ENCODE results near the gene PGA5.

Gene PGA5

DNA sequence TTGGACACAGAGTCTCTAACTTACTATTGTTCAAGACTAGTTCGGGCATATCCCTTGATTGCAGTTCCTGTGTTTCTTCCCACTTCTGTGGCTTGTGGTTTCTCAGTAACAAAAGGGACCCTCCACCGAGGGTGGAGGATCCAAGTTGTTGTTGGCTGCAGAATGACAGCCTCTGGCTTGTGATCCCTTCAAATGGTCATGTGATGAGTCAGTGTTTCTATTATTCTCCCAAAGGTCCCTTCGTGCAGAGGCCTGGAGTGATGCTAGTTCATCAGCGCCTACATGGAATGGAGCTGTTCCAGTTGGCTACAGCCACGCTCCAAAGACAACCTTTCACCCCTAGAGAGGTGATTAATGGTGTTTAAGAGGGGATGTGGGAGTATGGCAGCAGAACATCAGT lies 56.8 kb downstream of the PGA5 start:
- DNase-seq, result no peak

GRCh38 chr11:61298663-61299244 lies 57.8 kb downstream of the PGA5 start:
- DNase-seq, result no peak

Data from CD4-positive, alpha-beta T cell treated with Interleukin-17A for 1 hour (primary cell).